B cell (primary cell): ENCODE measurements around the gene FBN1. TPM values are rescaled to one million over a fixed set of nuclear protein-coding genes. Genes with fewer than 3 reads are reported as not detected.

Experiments used
- ATAC-seq: fragments of 200-7000 bp; cut with Tn5 transposase; one replicate; pipeline ENCODE4 v1.10.0; 2021; ENCODE audit warnings: low read depth, mild to moderate bottlenecking, moderate number of reproducible peaks, moderate library complexity
- CTCF ChIA-PET: fragments of 350-600 bp; sonication (Branson Sonifier 250); formaldehyde crosslinking; loops from one replicate; lab custom pipeline; 2021; ENCODE audit warnings: antibody characterized with exemption, inconsistent platforms; lab: Charles Lee
- POLR2A ChIA-PET: fragments of 350-600 bp; sonication (Branson Sonifier 250); formaldehyde crosslinking; loops from one replicate; lab custom pipeline; 2021; ENCODE audit warnings: antibody characterized with exemption; lab: Charles Lee
- DNase-seq: peaks from one replicate; pipeline ENCODE4 v3.0.0; 2013
- H2AFZ ChIP-seq: 2 replicates; pipeline ENCODE4 v1.6.1; 2012; ENCODE audit warnings: mild to moderate bottlenecking, low read depth, low read length; ENCODE audit not compliant: insufficient read depth, poor library complexity, severe bottlenecking
- H3K27ac ChIP-seq, 2 donors: 1 replicate in 1 of 2; 2 replicates in 1 of 2; pipeline ENCODE4 v1.5.1; 2012 to 2013; ENCODE audit warnings: low read length in 2 of 2, mild to moderate bottlenecking in 2 of 2, moderate library complexity in 1 of 2
- H3K27me3 ChIP-seq, 4 experiments: fragments of 200-600 bp in 1 of 4; sonication (generic) in 1 of 4; replicated peaks in 1 of 4; 1 replicate in 2 of 4; 2 replicates in 2 of 4; pipeline versions ENCODE4 v1.6.1 to v1.7.0; 2013 to 2016; ENCODE audit warnings: low read length in 3 of 4, mild to moderate bottlenecking in 2 of 4, mixed read lengths in 1 of 4, moderate library complexity in 1 of 4; ENCODE audit not compliant: insufficient read depth in 4 of 4, control insufficient read depth in 3 of 4; ENCODE audit errors: control extremely low read depth in 1 of 4
- H3K36me3 ChIP-seq, 2 experiments: replicated peaks in 1 of 2; 1 replicate in 1 of 2; 2 replicates in 1 of 2; pipeline versions ENCODE4 v1.6.1 to v1.7.1; 2013; ENCODE audit warnings: low read length in 1 of 2; ENCODE audit not compliant: insufficient read depth in 2 of 2, control insufficient read depth in 1 of 2; ENCODE audit errors: control extremely low read depth in 1 of 2, extremely low read depth in 1 of 2
- H3K4me1 ChIP-seq, 2 donors: fragments of 200-600 bp in 1 of 2; sonication (generic) in 1 of 2; 1 replicate in 1 of 2; 2 replicates in 1 of 2; pipeline versions ENCODE4 v1.5.1 to v1.6.1; 2013 to 2017; ENCODE audit warnings: low read length in 2 of 2; ENCODE audit not compliant: control insufficient read depth in 2 of 2, insufficient read depth in 2 of 2
- H3K4me2 ChIP-seq: replicated peaks from 2 replicates; pipeline ENCODE3; 2012; ENCODE audit warnings: mild to moderate bottlenecking, low read depth, low read length; ENCODE audit not compliant: poor library complexity, severe bottlenecking
- H3K4me3 ChIP-seq, 5 experiments: fragments of 200-600 bp in 1 of 5; sonication (generic) in 1 of 5; 1 replicate in 3 of 5; 2 replicates in 2 of 5; pipeline versions ENCODE4 v1.5.1 to v1.7.0; 2011 to 2016; ENCODE audit warnings: low read length in 4 of 5, mild to moderate bottlenecking in 4 of 5, low read depth in 2 of 5, control low read depth in 1 of 5, moderate library complexity in 1 of 5; ENCODE audit not compliant: insufficient read depth in 1 of 5; ENCODE audit errors: control extremely low read depth in 1 of 5, extremely low read depth in 1 of 5
- H3K79me2 ChIP-seq: fragments of 200-600 bp; sonication (generic); one replicate; pipeline ENCODE4 v1.6.0; 2016; ENCODE audit warnings: low read length; ENCODE audit not compliant: control insufficient read depth, insufficient read depth
- H3K9ac ChIP-seq: fragments of 200-600 bp; sonication (generic); 2 replicates; pipeline ENCODE4 v1.6.1; 2017; ENCODE audit warnings: mild to moderate bottlenecking, low read length, moderate library complexity
- H3K9me3 ChIP-seq, 3 donors: one replicate each; pipeline versions ENCODE4 v1.6.1 to v1.7.1; 2013; ENCODE audit warnings: low read length in 2 of 3; ENCODE audit not compliant: control insufficient read depth in 2 of 3, insufficient read depth in 1 of 3; ENCODE audit errors: control extremely low read depth in 1 of 3
- H4K20me1 ChIP-seq: 2 replicates; pipeline ENCODE4 v1.6.0; 2012; ENCODE audit warnings: mild to moderate bottlenecking, low read length; ENCODE audit not compliant: insufficient read depth, control insufficient read depth, poor library complexity, severe bottlenecking
- H3K27ac Mint-ChIP-seq: one replicate; pipeline ENCODE4 v1.8.0; 2021; ENCODE audit warnings: mixed read lengths
- H3K27me3 Mint-ChIP-seq: one replicate; pipeline ENCODE4 v1.8.0; 2021; ENCODE audit warnings: mixed read lengths
- H3K4me1 Mint-ChIP-seq: one replicate; pipeline ENCODE4 v1.8.0; 2021; ENCODE audit warnings: mixed read lengths
- H3K4me3 Mint-ChIP-seq: one replicate; pipeline ENCODE4 v1.8.0; 2021; ENCODE audit warnings: mixed read lengths
- H3K9me3 Mint-ChIP-seq: one replicate; pipeline ENCODE4 v1.8.0; 2022; ENCODE audit warnings: mixed read lengths; ENCODE audit not compliant: insufficient read depth
- EZH2 ChIP-seq: IDR thresholded peaks from 2 replicates; pipeline ENCODE4 v1.6.1; 2012; ENCODE audit warnings: borderline replicate concordance, low read depth, mild to moderate bottlenecking, moderate library complexity, low read length; ENCODE audit not compliant: insufficient read depth, poor library complexity, severe bottlenecking
- WGBS: methylation state at CpG from one replicate; pipeline ENCODE4 v1.1.5; 2013; ENCODE audit warnings: missing lambda C conversion rate; ENCODE audit not compliant: insufficient coverage; 5-methylcytosine and 5-hydroxymethylcytosine counted together
- intact Hi-C: fragments of 100-400 bp; cut with micrococcal nuclease; formaldehyde crosslinking; loops from one replicate; pipeline ENCODE4 v1.10.0; 2022
- polyA plus RNA-seq: library from polyadenylated mRNA; depleted of rRNA; stranded (reverse); fragments of >200 nt; gene quantifications from 2 replicates; pipeline ENCODE4 v1.2.3, GENCODE V29; 2012
- total RNA-seq, 2 donors: library from RNA; stranded (reverse); fragments of 120-200 nt in 1 of 2; gene quantifications; 1 replicate in 1 of 2; 2 replicates in 1 of 2; pipeline versions ENCODE4 v1.2.3 to v1.2.4, GENCODE V29; 2013 to 2022
- TF ChIP-seq, protein P1 (sequence below): fragments of 200-600 bp; IDR thresholded peaks from one replicate; pipeline ENCODE4 v1.8.0; 2022; ENCODE audit warnings: antibody characterized with exemption, mild to moderate bottlenecking

Gene FBN1
- total and polyA plus RNA-seq, 2 donors (not counting 1 experiment from before 2014, with no cell fraction given) = 0.15 to 0.25 TPM

DNA sequence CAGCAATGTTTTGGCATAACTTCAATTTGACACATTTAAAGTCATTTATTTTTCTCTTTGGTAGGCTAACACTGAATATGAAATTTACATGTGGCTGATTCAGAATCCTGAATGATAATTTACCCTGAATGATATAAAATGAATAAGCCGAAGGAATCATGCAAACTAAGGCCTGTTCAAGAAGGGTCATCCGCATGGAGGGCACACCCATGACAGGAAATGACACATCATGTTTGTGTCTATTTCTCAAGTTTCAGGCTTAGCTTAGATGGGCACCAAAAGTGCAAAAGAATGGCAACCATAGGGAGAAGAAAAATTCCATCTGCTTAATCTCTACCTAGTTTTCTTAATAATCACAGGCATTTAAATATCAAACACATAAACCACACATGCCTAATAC lies 172.8 kb downstream of the FBN1 start:
- Mint-ChIP-seq H3K4me1 (no peaks in the 10 kb centered on the region), H3K4me3 (no peak overlapping the region), H3K9me3 (no peaks in the 10 kb centered on the region), H3K27me3 (no peaks in the 10 kb centered on the region), H3K27ac (no peak overlapping the region)
- Histone ChIP-seq H3K4me3 (no peak overlapping the region), H3K9ac (no peak overlapping the region), H3K4me1 (no peaks in the 10 kb centered on the region), H4K20me1 (no peaks in the 10 kb centered on the region), H3K4me2 (no peak overlapping the region), H3K79me2 (no peaks in the 10 kb centered on the region), H3K27ac (no peak overlapping the region), H3K9me3 (no peaks in the 10 kb centered on the region), H3K27me3 (no peaks in the 10 kb centered on the region), H3K36me3 (no peaks in the 10 kb centered on the region), H2AFZ (no peak overlapping the region)
- ATAC-seq (no peak), DNase-seq (no peak)
- CTCF ChIA-PET = interaction anchor here (0.7 to 1.5 kb wide), 2 partner anchors 35 to 1265 kb away, joined by 3 to 4 read pairs; no protein-coding TSS in a partner anchor
- no peak for TF ChIP-seq EZH2
- TF ChIP-seq, protein P1, sequence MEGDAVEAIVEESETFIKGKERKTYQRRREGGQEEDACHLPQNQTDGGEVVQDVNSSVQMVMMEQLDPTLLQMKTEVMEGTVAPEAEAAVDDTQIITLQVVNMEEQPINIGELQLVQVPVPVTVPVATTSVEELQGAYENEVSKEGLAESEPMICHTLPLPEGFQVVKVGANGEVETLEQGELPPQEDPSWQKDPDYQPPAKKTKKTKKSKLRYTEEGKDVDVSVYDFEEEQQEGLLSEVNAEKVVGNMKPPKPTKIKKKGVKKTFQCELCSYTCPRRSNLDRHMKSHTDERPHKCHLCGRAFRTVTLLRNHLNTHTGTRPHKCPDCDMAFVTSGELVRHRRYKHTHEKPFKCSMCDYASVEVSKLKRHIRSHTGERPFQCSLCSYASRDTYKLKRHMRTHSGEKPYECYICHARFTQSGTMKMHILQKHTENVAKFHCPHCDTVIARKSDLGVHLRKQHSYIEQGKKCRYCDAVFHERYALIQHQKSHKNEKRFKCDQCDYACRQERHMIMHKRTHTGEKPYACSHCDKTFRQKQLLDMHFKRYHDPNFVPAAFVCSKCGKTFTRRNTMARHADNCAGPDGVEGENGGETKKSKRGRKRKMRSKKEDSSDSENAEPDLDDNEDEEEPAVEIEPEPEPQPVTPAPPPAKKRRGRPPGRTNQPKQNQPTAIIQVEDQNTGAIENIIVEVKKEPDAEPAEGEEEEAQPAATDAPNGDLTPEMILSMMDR = no peak
- POLR2A ChIA-PET = no interaction called here
- WGBS = 87% methylated on average over 2 of the region's 2 CpGs
- intact Hi-C loops = no loop called here

DNA sequence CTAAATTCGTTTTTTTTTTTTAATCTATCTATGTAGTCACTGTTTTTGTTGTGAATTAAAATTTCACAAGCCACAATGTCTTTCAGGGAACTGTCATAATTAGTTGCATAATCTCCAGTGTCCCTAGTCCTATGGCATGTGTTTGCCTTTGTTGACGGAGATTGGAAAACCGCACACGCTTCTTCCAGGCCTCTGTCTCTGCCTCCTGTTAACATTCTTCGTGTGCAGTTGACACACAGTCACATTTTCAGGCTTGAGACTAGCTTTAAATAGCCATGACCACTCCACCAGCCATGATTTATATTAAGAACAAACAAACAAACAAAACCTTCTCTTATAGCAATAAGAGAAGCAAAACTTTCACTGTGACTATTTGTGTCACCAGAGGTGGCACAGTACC lies 174.4 kb downstream of the FBN1 start:
- ATAC-seq = no peak
- H3K9ac ChIP-seq = no peak overlapping the region
- no peaks in the 10 kb centered on the region for H3K4me1 Mint-ChIP-seq
- ChIA-PET CTCF (no interaction called here), POLR2A (no interaction called here)
- 89% methylated on average over 4 of the region's 5 CpGs for whole genome bisulfite sequencing
- H3K27me3 Mint-ChIP-seq = no peaks in the 10 kb centered on the region
- H4K20me1 ChIP-seq = no peaks in the 10 kb centered on the region
- no peaks in the 10 kb centered on the region for H3K79me2 ChIP-seq
- no peaks in the 10 kb centered on the region for H3K27me3 ChIP-seq
- H3K36me3 ChIP-seq = no peaks in the 10 kb centered on the region
- H3K27ac Mint-ChIP-seq = no peak overlapping the region
- H3K4me2 ChIP-seq = no peak overlapping the region
- H3K4me3 ChIP-seq = no peak overlapping the region
- TF ChIP-seq, protein P1 = no peak
- H3K9me3 ChIP-seq = no peaks in the 10 kb centered on the region
- no peak overlapping the region for H2AFZ ChIP-seq
- no peak overlapping the region for H3K27ac ChIP-seq
- no peak for DNase-seq
- no peaks in the 10 kb centered on the region for H3K4me1 ChIP-seq
- no peak overlapping the region for H3K4me3 Mint-ChIP-seq
- intact Hi-C loops = no loop called here
- no peaks in the 10 kb centered on the region for H3K9me3 Mint-ChIP-seq
